Measurements from ENCODE around the gene RPS21.

The RPS21 gene

GRCh38 chr20:62354031-62354808 lies 32.7 kb upstream of the RPS21 start:
- no peak for DNase-seq (ENCODE audit: low read depth in 2 of 2)

GRCh38 chr20:62354811-62355341 lies 32.0 kb upstream of the RPS21 start:
- no peak for DNase-seq (ENCODE audit: low read depth in 2 of 2)

GRCh38 chr20:62355516-62355877 lies 31.4 kb upstream of the RPS21 start:
- no peak for DNase-seq (ENCODE audit: low read depth in 2 of 2)

GRCh38 chr20:62355878-62356588 lies 30.9 kb upstream of the RPS21 start:
- no peak for DNase-seq (ENCODE audit: low read depth in 2 of 2)

GRCh38 chr20:62356589-62357186 lies 30.2 kb upstream of the RPS21 start:
- DNase-seq (ENCODE audit: low read depth in 2 of 2) = no peak

GRCh38 chr20:62357187-62357667 lies 29.7 kb upstream of the RPS21 start:
- no peak for DNase-seq (ENCODE audit: low read depth in 2 of 2)

GRCh38 chr20:62357681-62358080 lies 29.2 kb upstream of the RPS21 start:
- no peak for DNase-seq (ENCODE audit: low read depth in 2 of 2)

- no peak for DNase-seq (ENCODE audit: low read depth in 2 of 2)
These were observed 28.5 kb upstream of the RPS21 start for GRCh38 chr20:62358171-62359042.

GRCh38 chr20:62359043-62359490 lies 27.8 kb upstream of the RPS21 start:
- no peak for DNase-seq (ENCODE audit: low read depth in 2 of 2)

- DNase-seq (ENCODE audit: low read depth in 2 of 2) = no peak
These were observed 27.3 kb upstream of the RPS21 start for GRCh38 chr20:62359491-62360121.

- no peak for DNase-seq (ENCODE audit: low read depth in 2 of 2)
These were observed 25.8 kb upstream of the RPS21 start for GRCh38 chr20:62360854-62361798.

- DNase-seq (ENCODE audit: low read depth in 2 of 2) = no peak
These were observed 24.9 kb upstream of the RPS21 start for GRCh38 chr20:62361799-62362589.

GRCh38 chr20:62362590-62362940 lies 24.3 kb upstream of the RPS21 start:
- DNase-seq (ENCODE audit: low read depth in 2 of 2) = no peak

GRCh38 chr20:62362991-62363919 lies 23.6 kb upstream of the RPS21 start:
- no peak for DNase-seq (ENCODE audit: low read depth in 2 of 2)

- DNase-seq (ENCODE audit: low read depth in 2 of 2) = no peak
These were observed 22.7 kb upstream of the RPS21 start for GRCh38 chr20:62363920-62364851.

- no peak for DNase-seq (ENCODE audit: low read depth in 2 of 2)
These were observed 21.8 kb upstream of the RPS21 start for GRCh38 chr20:62364911-62365736.

Measured in stimulated activated CD8-positive, alpha-beta memory T cell treated with anti-CD3 and anti-CD28 coated beads, Interleukin-7, amount 100 ng/mL, for 1 hour (primary cell).